8988T (cell line): Measurements from ENCODE around the gene NTRK3.

Experiments
- DNase-seq: peaks from one replicate; pipeline ENCODE4 v3.0.0; 2011

Gene NTRK3

GRCh38 chr15:87929841-87930240, 326.7 kb downstream of the NTRK3 start:
- DNase-seq, result no peak

- no peak for DNase-seq
These were observed 332.1 kb downstream of the NTRK3 start for GRCh38 chr15:87924433-87924832.

GRCh38 chr15:87919064-87919463, 337.5 kb downstream of the NTRK3 start:
- DNase-seq, result no peak

- DNase-seq, result no peak
These were observed 339.1 kb downstream of the NTRK3 start for GRCh38 chr15:87917480-87917879.

DNA sequence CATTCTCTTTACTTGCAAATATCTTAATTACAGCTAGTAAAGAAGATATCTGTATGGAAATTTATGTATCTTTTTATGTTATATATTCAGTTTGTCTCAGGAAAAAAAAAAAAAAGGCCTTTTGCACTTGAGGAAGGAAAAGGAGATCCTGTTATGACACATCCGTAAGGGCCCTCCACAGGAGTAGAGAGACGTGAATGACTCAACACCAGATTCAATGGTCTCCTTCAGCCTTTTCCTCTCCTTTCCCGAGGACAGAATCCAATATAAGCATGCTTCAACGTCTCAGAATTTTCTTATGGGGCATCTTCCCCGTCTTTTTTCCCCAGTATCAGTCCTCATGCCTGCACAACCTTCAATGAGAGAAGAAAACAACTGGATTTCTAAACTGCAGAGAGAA, 340.3 kb downstream of the NTRK3 start:
- DNase-seq, result no peak

DNA sequence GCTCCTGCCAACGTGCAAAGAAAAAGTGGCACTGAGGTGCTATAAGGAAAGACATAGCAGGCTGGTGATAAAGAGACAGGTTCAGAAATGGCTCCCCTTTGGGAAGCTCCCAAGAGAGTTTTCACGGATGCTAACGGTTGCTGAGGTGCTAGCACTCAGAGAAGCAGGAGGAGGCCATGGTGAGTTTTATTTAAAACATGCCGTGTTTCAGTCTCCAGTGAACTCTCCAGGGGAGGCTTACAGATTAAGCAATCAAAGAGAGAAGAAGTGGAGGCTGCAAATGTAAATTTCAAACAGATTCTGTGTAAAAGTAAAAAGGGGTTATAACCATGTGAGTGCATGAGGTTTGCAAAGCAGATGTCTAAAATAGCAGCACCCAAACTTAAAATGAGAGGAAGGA, 346.2 kb downstream of the NTRK3 start:
- no peak for DNase-seq

DNA sequence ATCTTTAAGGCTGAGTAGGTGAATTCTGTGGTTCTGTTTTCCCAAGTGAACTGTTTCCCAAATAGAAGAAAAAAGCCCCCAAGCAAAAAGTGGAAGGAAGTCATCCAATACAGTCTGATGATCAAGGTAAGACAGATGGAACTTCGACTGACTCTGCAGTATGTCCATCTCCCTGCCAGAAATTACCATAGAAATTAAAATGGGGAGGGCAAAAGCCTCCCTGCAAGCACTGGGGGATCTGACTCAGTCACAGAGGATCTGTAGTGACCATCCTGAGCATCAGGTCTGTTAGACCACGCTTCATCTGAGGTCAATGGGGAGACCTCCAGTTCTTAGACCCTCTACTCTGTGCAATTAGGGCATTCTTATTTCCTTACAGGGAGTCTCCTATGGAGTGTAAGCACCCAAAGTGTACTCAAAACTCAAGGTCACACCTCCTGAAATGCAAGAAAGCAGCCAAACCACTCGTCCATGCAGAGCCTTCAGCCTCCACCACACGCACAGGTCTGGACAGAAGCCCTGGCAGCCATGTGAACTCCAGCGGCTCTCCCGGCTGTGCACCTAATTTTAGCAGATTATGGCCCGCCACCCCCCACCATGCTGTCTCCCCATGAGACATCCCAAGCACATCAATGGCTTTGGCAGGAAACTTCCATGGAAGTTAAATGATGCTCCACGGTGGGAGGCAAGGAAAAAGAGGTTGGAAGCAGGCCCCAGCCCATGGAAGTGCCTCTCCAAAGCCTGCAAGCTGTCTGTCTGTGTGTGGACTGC, 348.7 kb downstream of the NTRK3 start:
- no peak for DNase-seq

DNA sequence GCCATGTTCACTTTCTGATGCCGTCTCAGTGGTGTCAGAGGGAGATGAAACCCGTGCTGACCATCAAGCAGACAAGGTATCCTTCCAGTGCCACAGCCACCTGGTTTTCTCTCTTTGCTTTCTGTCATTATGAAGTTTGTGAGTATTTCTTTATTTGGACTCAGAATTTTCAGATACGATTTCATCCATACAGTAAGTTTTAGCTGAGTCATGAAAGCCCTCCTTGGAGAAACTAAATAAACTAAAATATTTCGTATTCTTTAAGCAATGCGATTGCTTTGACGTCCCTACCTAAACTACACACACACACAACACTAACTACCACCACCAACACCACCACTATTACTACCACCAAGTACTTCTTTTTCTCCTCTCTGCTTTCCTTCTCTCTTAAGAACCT, 350.1 kb downstream of the NTRK3 start:
- no peak for DNase-seq

DNA sequence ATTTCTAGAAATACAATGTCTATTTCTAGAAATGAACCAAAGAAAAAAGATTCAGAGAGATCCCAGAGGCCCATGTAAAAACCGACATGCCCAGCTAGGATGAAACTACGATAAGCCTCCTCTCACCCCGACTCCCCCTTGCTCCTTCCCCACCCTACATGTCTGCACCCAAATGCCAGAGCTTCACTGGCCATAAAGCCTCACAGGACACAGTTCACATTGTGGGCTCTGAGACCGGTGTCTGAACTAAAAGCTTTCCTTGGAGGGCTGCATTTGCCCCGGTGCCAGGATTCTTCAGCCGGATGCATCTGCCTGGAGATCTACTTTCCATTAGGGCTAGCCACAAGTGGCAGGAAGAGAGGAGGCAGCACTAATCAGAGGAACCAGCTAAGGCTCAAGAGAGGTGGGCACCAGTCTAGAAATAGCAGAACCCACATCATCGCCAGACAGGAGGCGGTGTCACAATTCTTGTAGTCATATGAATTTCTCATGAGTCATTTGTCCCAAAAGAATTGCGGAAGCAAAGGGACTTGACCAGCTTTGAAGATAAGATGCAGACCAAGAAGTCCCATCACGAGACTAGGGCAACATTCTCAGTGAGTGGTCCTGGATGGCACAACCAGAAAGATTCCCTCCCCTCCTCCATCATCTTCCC, 353.6 kb downstream of the NTRK3 start:
- no peak for DNase-seq

DNA sequence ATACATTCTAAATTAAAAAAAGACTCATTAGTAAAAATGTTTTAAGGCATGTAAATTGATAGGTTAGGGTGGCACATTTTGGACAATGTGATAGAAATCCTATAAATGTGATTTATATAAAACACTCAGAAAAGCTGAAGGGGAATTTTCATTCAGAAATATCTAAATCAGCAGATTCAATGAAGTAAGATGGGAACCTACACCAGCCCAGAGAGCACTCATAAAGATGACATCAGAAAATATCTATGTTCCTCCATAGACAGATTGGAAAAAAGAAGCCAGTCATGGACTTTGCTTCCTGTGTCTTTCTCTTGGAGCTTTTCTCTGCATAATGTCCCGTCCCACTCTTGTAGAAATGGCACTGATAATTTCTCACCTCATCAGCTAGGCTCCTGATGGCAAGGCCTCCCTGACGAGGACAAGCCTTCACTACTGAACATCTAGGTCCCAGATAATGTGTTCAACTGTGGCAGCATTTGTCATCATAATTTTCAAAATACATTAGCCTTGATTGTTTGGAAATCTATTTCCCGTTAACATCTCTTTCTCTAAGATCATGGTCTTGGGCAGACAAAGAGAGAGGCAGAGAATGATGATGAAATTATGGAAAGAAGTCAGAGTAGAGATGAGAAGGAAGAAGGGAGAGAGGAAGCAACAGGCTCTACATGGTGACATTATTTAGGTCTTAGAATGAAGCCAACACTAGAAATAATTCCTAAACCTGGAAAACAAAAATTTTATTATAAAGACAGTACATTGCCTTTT, 354.4 kb downstream of the NTRK3 start:
- no peak for DNase-seq

DNA sequence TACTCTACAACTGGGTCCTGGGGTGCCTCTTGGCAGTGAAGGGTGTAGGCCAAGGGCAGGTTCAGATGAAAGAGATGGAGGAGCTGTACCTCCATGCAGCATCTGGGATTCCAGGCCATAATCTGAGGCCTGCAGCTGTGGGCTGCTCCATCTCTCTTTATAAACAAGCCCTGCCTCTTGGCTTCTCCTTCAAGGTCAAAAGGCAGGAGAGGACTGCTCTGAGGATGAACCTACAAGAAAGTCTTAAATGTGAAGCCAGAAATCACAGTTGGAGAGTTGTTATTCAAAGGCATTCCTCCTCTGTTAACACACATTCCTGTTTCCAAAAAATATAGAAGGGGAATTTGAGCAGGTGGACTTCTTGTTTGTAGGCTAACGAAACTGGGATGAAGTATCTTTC, 355.5 kb downstream of the NTRK3 start:
- DNase-seq, result no peak

DNA sequence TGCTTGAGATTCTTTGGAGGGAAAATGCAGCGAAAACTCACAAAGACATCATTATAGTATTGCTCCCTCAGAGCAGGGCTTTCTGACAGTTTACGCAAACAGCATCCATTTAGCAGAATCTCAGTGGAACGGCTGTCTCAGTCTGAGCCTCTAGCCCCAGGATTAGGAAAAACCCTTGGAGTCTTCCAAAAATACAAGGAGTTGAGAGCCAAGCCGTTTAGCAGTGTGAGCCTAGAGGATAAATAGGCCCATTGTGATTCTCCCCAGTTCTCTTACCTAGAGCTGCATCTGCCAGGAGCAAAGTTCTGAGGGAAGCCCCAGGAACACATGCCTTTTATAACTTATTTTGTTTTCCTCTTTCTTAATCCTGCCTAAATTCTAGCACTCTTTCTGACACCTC, 359.6 kb downstream of the NTRK3 start:
- DNase-seq, result no peak

- no peak for DNase-seq
These were observed 369.4 kb downstream of the NTRK3 start for GRCh38 chr15:87887177-87887576.

GRCh38 chr15:87881026-87881425, 375.5 kb downstream of the NTRK3 start:
- DNase-seq, result no peak

DNA sequence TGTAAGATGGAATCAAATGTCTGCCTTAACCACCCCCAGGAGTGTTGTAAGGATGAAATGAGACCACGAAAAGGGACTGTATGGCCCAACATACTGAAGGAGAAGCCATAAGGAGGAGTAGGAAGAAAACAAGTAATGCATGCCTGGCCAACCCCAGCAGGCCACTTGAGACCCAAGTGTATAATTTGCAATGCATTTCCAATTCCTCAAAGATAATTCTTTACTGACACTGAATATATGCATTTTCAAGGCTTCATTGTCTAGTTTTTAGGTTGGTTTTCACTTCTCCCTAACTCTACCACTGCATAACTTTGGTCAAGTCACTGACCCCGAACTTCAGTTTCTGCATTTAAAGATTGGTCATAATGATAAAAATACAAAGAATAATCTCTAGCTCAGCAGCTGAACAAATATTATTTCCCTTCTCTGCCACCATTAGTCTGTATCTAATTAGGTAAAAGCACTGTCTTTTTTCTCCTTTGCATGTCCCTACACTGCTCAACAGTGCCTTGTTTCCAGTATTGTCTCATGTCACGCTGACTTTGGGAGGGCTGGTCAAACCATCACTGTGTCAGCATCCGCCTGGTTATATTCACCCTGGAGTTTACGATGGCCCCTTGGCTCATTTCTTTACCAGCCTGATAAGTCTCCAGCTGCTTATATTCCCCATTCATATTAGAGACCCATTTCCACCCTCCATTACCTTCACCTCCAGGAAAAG, 378.6 kb downstream of the NTRK3 start:
- no peak for DNase-seq

DNA sequence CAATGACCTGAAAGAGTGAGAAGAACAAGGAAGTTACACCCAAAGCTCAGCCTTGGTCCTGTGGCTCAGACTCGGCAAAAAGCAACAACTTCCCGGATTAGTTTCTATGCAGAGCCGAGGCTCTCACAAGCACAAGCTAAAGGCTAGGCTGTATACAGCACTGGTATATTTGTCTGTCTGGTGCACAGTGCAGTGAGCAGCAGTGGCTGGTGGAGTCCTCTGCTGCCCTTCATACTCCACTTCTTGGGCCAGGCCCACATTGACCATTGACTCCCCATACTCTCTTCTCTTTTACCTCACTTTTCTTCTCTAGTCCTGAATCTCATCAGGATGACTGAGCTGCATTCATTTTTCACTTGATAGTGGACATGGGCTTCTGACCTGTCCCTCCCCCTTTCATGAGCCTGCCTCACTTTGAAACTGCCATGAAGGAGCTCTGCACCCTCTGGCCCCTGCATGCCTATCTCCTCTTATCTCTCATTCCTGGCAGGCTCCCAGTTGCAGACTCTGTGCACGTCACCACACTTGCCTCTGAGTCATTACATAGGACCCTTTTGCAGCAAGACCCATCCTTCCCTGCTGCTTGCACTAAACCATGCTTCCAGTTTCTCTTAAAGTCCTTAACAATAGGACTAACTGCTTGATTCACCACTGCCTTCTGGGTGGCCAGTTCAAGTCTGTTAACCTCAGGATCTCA, 379.3 kb downstream of the NTRK3 start:
- DNase-seq, result no peak

DNA sequence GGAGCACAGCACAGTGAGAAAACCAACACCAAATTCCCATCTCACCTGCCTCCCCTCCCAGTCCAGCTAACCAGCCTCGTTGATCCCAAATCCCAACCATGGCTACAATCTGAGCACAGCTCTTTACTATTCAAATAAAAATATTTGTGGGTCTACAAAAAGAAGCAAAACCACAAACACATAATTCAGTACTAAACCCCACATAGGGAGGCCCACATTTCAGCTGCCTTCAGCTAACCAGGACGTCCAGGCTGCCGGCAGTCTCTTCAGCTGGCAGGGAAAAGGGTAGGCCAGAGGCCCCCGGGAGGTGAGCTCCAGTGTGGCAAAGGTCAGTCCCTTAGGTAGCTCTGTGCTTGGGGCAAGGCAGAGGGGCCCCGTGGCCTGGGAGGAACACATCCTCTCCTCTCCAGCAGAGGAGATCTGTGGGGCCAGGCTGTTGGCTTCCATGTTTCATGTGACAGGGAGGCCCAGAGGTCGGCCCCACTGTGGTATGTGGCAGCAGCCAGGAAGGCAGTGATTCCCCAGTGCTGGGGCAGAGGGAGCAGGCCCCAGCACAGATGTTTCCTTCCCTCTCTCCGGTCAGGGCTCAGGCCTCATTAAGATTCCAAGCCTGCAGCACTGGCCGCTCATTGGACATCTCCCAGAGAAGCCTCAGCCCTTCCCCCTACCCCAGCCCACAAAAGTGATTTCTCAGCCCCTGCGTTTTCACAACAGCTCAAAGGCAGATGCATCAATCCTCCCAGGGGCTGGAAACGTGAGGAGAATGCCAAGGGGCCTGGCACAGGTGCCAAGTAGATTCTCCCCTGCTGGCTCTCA, 381.4 kb downstream of the NTRK3 start:
- no peak for DNase-seq

- no peak for DNase-seq
These were observed 383.0 kb downstream of the NTRK3 start for GRCh38 chr15:87873516-87873915.

- DNase-seq, result no peak
These were observed 384.7 kb downstream of the NTRK3 start for GRCh38 chr15:87871731-87872320.

DNA sequence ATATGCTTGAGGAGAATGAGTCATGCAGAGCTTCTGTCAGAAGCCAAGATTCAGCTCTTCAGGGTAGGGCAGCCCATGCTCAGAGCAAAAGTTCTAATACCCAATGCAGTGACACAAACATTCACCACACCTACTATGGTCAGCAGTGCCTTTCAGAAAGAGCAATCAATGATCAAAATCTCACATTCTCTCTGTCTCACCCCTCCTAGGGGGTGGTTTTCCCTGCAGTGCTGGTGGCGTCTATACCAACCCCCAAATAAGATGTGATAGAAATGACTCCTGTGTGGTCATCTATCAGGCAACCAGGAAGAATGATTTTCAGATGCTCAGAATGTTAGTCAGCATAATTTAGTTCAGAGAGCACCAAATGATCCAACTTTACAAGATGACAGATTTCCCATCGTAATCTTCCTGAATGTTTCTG, 385.3 kb downstream of the NTRK3 start:
- DNase-seq, result no peak

DNA sequence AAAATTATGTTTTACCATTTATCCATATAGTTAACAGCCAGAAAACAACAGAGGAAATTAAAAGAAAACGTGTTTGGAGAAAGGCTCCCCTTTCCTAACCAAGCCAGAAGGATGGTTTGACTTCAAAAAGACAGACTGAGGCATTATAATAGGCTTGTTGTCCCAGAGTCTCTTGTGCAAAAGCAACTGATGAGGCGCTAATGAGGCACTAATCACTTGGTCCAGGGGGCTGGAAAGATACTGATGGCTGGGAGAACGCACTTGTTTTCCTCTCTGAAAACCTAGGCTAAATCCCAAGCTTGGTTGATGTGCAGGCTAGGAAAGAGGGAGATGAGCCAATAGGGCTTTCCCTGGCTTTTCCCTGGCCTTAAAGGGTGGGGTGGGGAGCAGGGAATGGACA, 389.6 kb downstream of the NTRK3 start:
- DNase-seq, result no peak
